ENCODE measurements around the gene NKX2-8.
"Not testable (repeated sequence)": the region's sequence is repeated elsewhere in the genome, so short reads cannot be mapped to it uniquely, and the experiment has no call there.

NKX2-8 gene

GRCh38 chr14:36579573-36580140 is 2.8 kb downstream of the NKX2-8 start:
- DNase-seq: no peak

DNA sequence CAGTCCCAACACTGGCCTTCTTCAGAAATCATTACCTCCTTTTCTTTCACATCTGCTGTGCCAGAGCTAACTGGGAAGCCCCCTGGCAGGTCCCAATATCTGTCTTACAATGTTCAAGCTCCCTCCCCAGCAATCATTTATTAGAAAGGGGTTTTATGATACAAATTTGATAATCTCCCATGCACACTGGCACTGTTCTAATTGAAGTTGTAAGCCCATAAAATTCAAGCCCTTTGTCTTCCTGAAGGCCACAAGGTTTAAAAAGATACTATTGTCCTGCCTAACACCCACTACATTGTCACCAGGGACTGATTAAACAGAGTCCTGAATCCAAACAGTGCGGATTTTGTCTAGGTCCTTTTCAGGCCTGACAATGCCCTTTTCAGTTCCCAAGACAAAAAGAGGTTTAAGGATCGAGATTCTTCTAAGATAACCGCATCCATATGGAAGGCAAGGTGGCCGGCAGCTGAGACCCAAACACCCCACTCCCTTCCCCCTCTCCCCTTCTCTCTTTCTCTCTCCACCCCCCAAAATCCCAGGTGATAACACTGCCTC is 3.3 kb downstream of the NKX2-8 start:
- DNase-seq: no peak

- no peak for DNase-seq
These were observed 12.3 kb downstream of the NKX2-8 start for GRCh38 chr14:36570065-36570464.

- DNase-seq: peak; percentile 66
These were observed 25.5 kb downstream of the NKX2-8 start for GRCh38 chr14:36556811-36557433.

- no peak for DNase-seq
These were observed 26.2 kb downstream of the NKX2-8 start for GRCh38 chr14:36555998-36556743.

GRCh38 chr14:36553656-36554260 is 28.7 kb downstream of the NKX2-8 start:
- DNase-seq: peak; percentile 61

DNA sequence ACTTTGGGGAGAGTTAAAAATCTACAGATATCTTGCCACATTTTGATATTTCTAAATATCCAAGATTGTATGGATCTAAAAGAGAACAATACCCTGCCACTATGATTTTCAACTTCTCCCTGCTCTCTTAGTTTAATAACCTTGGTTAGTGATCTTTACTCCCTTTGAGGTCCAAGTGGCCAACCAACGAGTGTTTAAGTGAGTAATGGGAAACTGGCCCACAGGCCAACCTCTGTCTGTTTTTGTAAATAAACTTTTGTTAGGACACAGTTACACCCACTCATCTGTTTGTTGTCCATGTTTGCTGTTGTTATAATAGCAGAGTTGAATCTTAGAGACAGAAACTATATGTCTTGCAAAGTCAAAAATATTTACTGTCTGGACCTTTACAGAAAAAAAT is 31.5 kb downstream of the NKX2-8 start:
- no peak for DNase-seq

DNA sequence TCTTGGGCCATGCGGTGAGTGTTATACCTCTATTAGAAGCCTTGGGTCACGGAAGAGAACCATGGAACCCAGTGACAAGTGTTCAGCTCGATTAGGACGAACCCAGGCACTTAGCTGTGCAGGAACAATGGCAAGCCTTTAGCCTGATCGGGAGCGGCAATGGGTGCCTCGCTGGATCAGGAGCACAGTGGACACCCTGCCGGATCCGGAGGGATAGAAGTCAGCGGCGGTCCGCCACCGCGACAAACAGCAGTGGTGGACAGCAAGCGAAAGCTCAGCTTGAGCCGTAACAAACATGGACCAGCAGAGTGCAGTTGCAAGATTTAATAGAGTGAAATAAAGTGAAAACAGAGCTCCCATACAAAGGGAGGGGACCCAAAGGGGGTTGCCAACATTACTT is 38.1 kb downstream of the NKX2-8 start:
- not testable (repeated sequence) for DNase-seq

DNA sequence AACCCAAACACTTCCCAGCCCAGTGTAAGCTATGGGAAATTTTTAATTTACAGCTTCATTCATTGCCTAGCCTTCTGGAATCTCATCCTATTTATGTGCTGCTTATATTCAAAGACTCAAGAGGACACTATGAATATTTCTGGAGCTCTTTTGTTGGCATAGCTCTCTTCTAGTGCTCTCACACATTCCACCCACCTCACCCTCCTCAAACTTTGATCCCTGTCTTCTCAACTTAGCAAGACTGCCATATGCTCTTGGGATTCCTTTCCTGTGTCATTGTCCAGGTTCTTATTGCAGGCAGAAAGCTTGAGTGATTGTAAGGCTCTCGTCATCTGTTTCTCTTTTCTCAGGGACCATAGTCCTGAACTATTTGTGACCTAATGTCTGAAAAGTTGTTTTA is 44.4 kb downstream of the NKX2-8 start:
- DNase-seq: no peak
